IMR-90 (cell line): Measurements from ENCODE around the gene VPS35L.

Source experiments
- BHLHE40 ChIP-seq: fragments of 150-350 bp; IDR thresholded peaks from 2 replicates; pipeline ENCODE4 v1.6.1; 2016; ENCODE audit warnings: mild to moderate bottlenecking, low read depth, low read length
- CHD1 ChIP-seq: IDR thresholded peaks from 2 replicates; pipeline ENCODE4 v1.6.1; 2012; ENCODE audit warnings: low read depth, low read length, improper control_type of control experiment
- CTCF ChIP-seq: conservative IDR thresholded peaks from 2 replicates; pipeline ENCODE4 v1.5.1; 2012; ENCODE audit warnings: mild to moderate bottlenecking, low read depth, low read length, improper control_type of control experiment
- MXI1 ChIP-seq: IDR thresholded peaks from 2 replicates; pipeline ENCODE4 v1.6.1; 2012; ENCODE audit warnings: low read depth, mild to moderate bottlenecking, low read length, moderate library complexity, borderline replicate concordance
- NFE2L2 ChIP-seq: fragments of 150-350 bp; IDR thresholded peaks from 2 replicates; pipeline ENCODE4 v1.6.1; 2016; ENCODE audit warnings: low read depth, mild to moderate bottlenecking, low read length
- POLR2A ChIP-seq: IDR thresholded peaks from 2 replicates; pipeline ENCODE4 v1.6.1; 2012; ENCODE audit warnings: mild to moderate bottlenecking, low read depth, low read length
- RAD21 ChIP-seq: IDR thresholded peaks from 2 replicates; pipeline ENCODE4 v1.6.1; 2012; ENCODE audit warnings: low read length, improper control_type of control experiment
- RCOR1 ChIP-seq: IDR thresholded peaks from 2 replicates; pipeline ENCODE4 v1.6.1; 2012; ENCODE audit warnings: mild to moderate bottlenecking, low read length, improper control_type of control experiment; ENCODE audit not compliant: insufficient replicate concordance
- RFX5 ChIP-seq: IDR thresholded peaks from 2 replicates; pipeline ENCODE4 v1.8.0; 2012; ENCODE audit warnings: low read depth, mild to moderate bottlenecking, low read length, moderate library complexity

GRCh38 chr16:19599968-19600716, 44.6 kb downstream of the VPS35L start:
- TF ChIP-seq POLR2A (no peak), CTCF (no peak), RCOR1 (no peak), MXI1 (no peak), NFE2L2 (no peak), RFX5 (no peak), BHLHE40 (no peak), CHD1 (no peak), RAD21 (no peak)
